ENCODE data around the gene KCNH4. TPM values are rescaled to one million over a fixed set of nuclear protein-coding genes. Genes with fewer than 3 reads are reported as not detected.

KCNH4 gene
- total and polyA plus RNA-seq, 2 of the 13 experiments (the other 11 are each of a cell fraction or from before 2014, with no cell fraction given) = 0.01 to 0.09 TPM

DNA sequence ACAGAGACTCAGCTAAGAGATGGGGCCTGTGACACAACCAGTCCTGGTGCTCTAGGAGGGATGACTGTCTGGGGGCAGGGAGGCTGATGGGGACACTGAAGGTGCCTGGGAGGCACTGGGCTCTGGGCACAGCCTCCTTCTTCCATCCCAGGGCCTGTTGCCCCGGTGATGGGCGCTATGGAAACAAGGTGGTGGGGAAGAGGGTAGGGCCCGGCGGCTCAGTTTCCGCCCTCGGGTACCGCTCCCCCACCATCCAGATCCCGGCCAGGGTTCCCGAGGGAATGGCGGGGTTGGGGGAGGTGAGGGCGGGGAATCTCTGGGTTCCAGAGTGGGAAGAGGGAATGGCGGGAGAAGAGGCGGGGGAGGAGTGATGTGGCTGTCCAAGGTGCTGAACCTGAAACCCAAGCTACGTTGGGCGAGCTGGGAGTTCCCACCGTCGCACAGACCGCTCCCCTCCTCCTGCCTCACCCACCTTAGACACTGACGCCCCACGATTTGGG, 981 bp downstream of the KCNH4 start (continued):
- peak; percentile 85 for TF ChIP-seq BORCS8-MEF2B (CRISPR knock-in tag; IDR thresholded peaks at IDR 0.05)
- peak; percentile 65; the same call in 1 of the 2 replicates for TF ChIP-seq ZNF510 (CRISPR knock-in tag; IDR thresholded peaks at IDR 0.05; ENCODE audit: low read depth)
- TF ChIP-seq TRIM24 (CRISPR knock-in tag; IDR thresholded peaks at IDR 0.05) = no peak
- TF ChIP-seq KLF11 (CRISPR knock-in tag; IDR thresholded peaks at IDR 0.05) = peak; percentile 99
- TF ChIP-seq, protein P1, sequence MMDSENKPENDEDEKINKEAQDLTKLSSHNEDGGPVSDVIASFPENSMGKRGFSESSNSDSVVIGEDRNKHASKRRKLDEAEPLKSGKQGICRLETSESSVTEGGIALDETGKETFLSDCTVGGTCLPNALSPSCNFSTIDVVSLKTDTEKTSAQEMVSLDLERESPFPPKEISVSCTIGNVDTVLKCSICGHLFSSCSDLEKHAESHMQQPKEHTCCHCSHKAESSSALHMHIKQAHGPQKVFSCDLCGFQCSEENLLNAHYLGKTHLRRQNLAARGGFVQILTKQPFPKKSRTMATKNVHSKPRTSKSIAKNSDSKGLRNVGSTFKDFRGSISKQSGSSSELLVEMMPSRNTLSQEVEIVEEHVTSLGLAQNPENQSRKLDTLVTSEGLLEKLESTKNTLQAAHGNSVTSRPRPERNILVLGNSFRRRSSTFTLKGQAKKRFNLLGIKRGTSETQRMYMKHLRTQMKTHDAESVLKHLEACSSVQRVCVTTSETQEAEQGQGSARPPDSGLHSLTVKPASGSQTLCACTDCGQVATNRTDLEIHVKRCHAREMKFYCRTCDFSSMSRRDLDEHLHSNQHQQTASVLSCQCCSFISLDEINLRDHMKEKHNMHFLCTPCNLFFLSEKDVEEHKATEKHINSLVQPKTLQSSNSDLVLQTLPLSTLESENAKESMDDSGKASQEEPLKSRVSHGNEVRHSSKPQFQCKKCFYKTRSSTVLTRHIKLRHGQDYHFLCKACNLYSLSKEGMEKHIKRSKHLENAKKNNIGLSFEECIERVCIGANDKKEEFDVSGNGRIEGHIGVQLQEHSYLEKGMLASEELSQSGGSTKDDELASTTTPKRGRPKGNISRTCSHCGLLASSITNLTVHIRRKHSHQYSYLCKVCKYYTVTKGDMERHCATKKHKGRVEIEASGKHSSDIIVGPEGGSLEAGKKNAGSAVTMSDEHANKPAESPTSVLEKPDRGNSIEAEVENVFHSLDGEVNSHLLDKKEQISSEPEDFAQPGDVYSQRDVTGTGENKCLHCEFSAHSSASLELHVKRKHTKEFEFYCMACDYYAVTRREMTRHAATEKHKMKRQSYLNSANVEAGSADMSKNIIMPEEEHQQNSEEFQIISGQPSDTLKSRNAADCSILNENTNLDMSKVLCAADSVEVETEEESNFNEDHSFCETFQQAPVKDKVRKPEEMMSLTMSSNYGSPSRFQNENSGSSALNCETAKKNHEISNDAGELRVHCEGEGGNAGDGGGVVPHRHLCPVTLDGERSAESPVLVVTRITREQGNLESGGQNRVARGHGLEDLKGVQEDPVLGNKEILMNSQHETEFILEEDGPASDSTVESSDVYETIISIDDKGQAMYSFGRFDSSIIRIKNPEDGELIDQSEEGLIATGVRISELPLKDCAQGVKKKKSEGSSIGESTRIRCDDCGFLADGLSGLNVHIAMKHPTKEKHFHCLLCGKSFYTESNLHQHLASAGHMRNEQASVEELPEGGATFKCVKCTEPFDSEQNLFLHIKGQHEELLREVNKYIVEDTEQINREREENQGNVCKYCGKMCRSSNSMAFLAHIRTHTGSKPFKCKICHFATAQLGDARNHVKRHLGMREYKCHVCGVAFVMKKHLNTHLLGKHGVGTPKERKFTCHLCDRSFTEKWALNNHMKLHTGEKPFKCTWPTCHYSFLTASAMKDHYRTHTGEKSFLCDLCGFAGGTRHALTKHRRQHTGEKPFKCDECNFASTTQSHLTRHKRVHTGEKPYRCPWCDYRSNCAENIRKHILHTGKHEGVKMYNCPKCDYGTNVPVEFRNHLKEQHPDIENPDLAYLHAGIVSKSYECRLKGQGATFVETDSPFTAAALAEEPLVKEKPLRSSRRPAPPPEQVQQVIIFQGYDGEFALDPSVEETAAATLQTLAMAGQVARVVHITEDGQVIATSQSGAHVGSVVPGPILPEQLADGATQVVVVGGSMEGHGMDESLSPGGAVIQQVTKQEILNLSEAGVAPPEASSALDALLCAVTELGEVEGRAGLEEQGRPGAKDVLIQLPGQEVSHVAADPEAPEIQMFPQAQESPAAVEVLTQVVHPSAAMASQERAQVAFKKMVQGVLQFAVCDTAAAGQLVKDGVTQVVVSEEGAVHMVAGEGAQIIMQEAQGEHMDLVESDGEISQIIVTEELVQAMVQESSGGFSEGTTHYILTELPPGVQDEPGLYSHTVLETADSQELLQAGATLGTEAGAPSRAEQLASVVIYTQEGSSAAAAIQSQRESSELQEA (CRISPR knock-in tag; IDR thresholded peaks at IDR 0.05; ENCODE audit: not compliant biosample characterization) = peak; percentile 31
- TF ChIP-seq HES4 (CRISPR knock-in tag; IDR thresholded peaks at IDR 0.05; ENCODE audit: borderline replicate concordance) = peak; percentile 93; the same call in 1 of the 2 replicates
- TF ChIP-seq ZNF446 (CRISPR knock-in tag; IDR thresholded peaks at IDR 0.05) = peak; percentile 94; the same call in 1 of the 2 replicates
- TF ChIP-seq ZBTB7B (CRISPR knock-in tag; IDR thresholded peaks at IDR 0.05) = peak; percentile 70; the same call in 1 of the 2 replicates
- TF ChIP-seq, protein P2, sequence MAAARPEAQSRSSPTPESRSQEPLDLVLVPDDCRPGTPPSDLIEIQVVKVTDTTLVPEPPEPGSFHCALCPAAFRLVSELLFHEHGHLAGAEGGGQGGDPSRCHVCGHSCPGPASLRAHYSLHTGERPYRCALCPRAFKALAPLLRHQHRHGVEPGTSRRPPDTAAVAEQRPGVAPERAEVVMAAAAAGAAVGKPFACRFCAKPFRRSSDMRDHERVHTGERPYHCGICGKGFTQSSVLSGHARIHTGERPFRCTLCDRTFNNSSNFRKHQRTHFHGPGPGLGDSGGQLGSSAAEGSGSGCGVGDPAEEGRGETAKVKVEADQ (CRISPR knock-in tag; IDR thresholded peaks at IDR 0.05; ENCODE audit: borderline replicate concordance) = 0 out of 2 replicates have a peak, but pooled peaks have one; percentile 40
- TF ChIP-seq ZNF10 (CRISPR knock-in tag; IDR thresholded peaks at IDR 0.05; ENCODE audit: borderline replicate concordance, low read depth) = no peak
- TF ChIP-seq ZNF501 (CRISPR knock-in tag; IDR thresholded peaks at IDR 0.05) = no peak
- no peak; the same call in 1 of the 2 replicates for TF ChIP-seq ZNF670 (CRISPR knock-in tag; IDR thresholded peaks at IDR 0.05; ENCODE audit: borderline replicate concordance)
- no peak for TF ChIP-seq ZNF839 (CRISPR knock-in tag; IDR thresholded peaks at IDR 0.05; ENCODE audit: borderline replicate concordance)
- peak; percentile 84 for TF ChIP-seq TEAD3 (CRISPR knock-in tag; optimal IDR thresholded peaks at IDR 0.05; ENCODE audit: borderline replicate concordance)
- TF ChIP-seq FOXJ3 (CRISPR knock-in tag; IDR thresholded peaks at IDR 0.05; ENCODE audit: borderline replicate concordance) = no peak
- no peak for TF ChIP-seq ZNF33B (CRISPR knock-in tag; IDR thresholded peaks at IDR 0.05)
- no peak for TF ChIP-seq TCF7L2 (IDR thresholded peaks at IDR 0.05; ENCODE audit: low read depth, low read length)
- TF ChIP-seq ZNF205 (CRISPR knock-in tag; IDR thresholded peaks at IDR 0.05) = 0 out of 2 replicates have a peak, but pooled peaks have one; percentile 67
- TF ChIP-seq, protein P3, sequence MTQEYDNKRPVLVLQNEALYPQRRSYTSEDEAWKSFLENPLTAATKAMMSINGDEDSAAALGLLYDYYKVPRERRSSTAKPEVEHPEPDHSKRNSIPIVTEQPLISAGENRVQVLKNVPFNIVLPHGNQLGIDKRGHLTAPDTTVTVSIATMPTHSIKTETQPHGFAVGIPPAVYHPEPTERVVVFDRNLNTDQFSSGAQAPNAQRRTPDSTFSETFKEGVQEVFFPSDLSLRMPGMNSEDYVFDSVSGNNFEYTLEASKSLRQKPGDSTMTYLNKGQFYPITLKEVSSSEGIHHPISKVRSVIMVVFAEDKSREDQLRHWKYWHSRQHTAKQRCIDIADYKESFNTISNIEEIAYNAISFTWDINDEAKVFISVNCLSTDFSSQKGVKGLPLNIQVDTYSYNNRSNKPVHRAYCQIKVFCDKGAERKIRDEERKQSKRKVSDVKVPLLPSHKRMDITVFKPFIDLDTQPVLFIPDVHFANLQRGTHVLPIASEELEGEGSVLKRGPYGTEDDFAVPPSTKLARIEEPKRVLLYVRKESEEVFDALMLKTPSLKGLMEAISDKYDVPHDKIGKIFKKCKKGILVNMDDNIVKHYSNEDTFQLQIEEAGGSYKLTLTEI (CRISPR knock-in tag; conservative IDR thresholded peaks at IDR 0.05) = no peak
- TF ChIP-seq MBD4 (IDR thresholded peaks at IDR 0.05; ENCODE audit: borderline replicate concordance, low read length) = no peak

Measured in HepG2 (cell line).